Measurements from ENCODE around the gene TBXA2R. TPM values are rescaled to one million over a fixed set of nuclear protein-coding genes. Genes with fewer than 3 reads are reported as not detected.

The TBXA2R gene
- polyA plus RNA-seq, 1 donor (not counting 4 experiments of a cell fraction or from before 2014, with no cell fraction given), result not detected

- no peak for FAIRE-seq
- dilution Hi-C loops (cut with MboI; ENCODE audit: extremely low pct_ligation_motif_present, low sequenced_read_pairs), result no loop called here
These were observed 38.4 kb upstream of the TBXA2R start for GRCh38 chr19:3645067-3645396.

GRCh38 chr19:3644351-3645066 is 37.8 kb upstream of the TBXA2R start:
- no peaks in the 10 kb centered on the region for H3K4me1 ChIP-seq (ENCODE audit: control insufficient read depth, extremely low read depth, insufficient read depth, low read length)
- no peak for TF ChIP-seq CTCF (optimal IDR thresholded peaks at IDR 0.05 in 1 of 3, IDR thresholded peaks at IDR 0.05 in 1 of 3, conservative IDR thresholded peaks at IDR 0.05 in 1 of 3; ENCODE audit: extremely low read depth in 1 of 3, insufficient read depth in 2 of 3, low read length in 3 of 3)
- no peak for TF ChIP-seq EZH2 (IDR thresholded peaks at IDR 0.05; ENCODE audit: low read length)
- H3K4me2 ChIP-seq (ENCODE audit: control insufficient read depth, extremely low read depth, insufficient read depth, low read depth, low read length), result no peak overlapping the region
- no peaks in the 10 kb centered on the region for H3K79me2 ChIP-seq (ENCODE audit: control insufficient read depth, insufficient read depth, low read length)
- FAIRE-seq (no peak), DNase-seq (ENCODE audit: low read depth, low spot score) (no peak)
- no peaks in the 10 kb centered on the region for H3K9me1 ChIP-seq (ENCODE audit: control insufficient read depth, extremely low read depth, insufficient read depth, low read length)
- H3K9ac ChIP-seq (ENCODE audit: control insufficient read depth, extremely low read depth, insufficient read depth, low read length), result no peak overlapping the region
- no peak overlapping the region for H3K27ac ChIP-seq (ENCODE audit: control insufficient read depth, insufficient read depth, low read length)
- no peak overlapping the region for H2AFZ ChIP-seq (ENCODE audit: control insufficient read depth, low read length)
- H3K27me3 ChIP-seq (ENCODE audit: control insufficient read depth, extremely low read depth, insufficient read depth, low read length), result no peaks in the 10 kb centered on the region
- H3K4me3 ChIP-seq (ENCODE audit: control insufficient read depth in 2 of 3, extremely low read depth in 1 of 3, insufficient read depth in 2 of 3, low read depth in 1 of 3, low read length in 3 of 3), result no peak overlapping the region
- H3K9me3 ChIP-seq (ENCODE audit: control insufficient read depth, low read depth, low read length), result no peaks in the 10 kb centered on the region
- dilution Hi-C loops (cut with MboI; ENCODE audit: extremely low pct_ligation_motif_present, low sequenced_read_pairs), result no loop called here
- H4K20me1 ChIP-seq (ENCODE audit: control insufficient read depth, extremely low read depth, insufficient read depth, low read length), result no peaks in the 10 kb centered on the region
- peaks cover 0 to 16% of the 10 kb centered on the region in 2 experiments for H3K36me3 ChIP-seq (ENCODE audit: control insufficient read depth in 2 of 2, extremely low read depth in 1 of 2, insufficient read depth in 2 of 2, low read length in 2 of 2)

More at GRCh38 chr19:3645067-3645396, 38.4 kb upstream of the TBXA2R start:
- TF ChIP-seq EZH2 (IDR thresholded peaks at IDR 0.05; ENCODE audit: low read length) (no peak), CTCF (optimal IDR thresholded peaks at IDR 0.05 in 1 of 3, IDR thresholded peaks at IDR 0.05 in 1 of 3, conservative IDR thresholded peaks at IDR 0.05 in 1 of 3; ENCODE audit: extremely low read depth in 1 of 3, insufficient read depth in 2 of 3, low read length in 3 of 3) (no peak)
- Histone ChIP-seq H3K4me3 (ENCODE audit: control insufficient read depth in 2 of 3, extremely low read depth in 1 of 3, insufficient read depth in 2 of 3, low read depth in 1 of 3, low read length in 3 of 3) (no peak overlapping the region), H3K4me1 (ENCODE audit: control insufficient read depth, extremely low read depth, insufficient read depth, low read length) (no peaks in the 10 kb centered on the region), H3K9me3 (ENCODE audit: control insufficient read depth, low read depth, low read length) (no peaks in the 10 kb centered on the region), H3K36me3 (ENCODE audit: control insufficient read depth in 2 of 2, extremely low read depth in 1 of 2, insufficient read depth in 2 of 2, low read length in 2 of 2) (peaks cover 0 to 16% of the 10 kb centered on the region in 2 experiments), H3K4me2 (ENCODE audit: control insufficient read depth, extremely low read depth, insufficient read depth, low read depth, low read length) (no peak overlapping the region), H3K79me2 (ENCODE audit: control insufficient read depth, insufficient read depth, low read length) (no peaks in the 10 kb centered on the region), H3K9me1 (ENCODE audit: control insufficient read depth, extremely low read depth, insufficient read depth, low read length) (no peaks in the 10 kb centered on the region), H2AFZ (ENCODE audit: control insufficient read depth, low read length) (no peak overlapping the region), H4K20me1 (ENCODE audit: control insufficient read depth, extremely low read depth, insufficient read depth, low read length) (no peaks in the 10 kb centered on the region), H3K27me3 (ENCODE audit: control insufficient read depth, extremely low read depth, insufficient read depth, low read length) (no peaks in the 10 kb centered on the region), H3K9ac (ENCODE audit: control insufficient read depth, extremely low read depth, insufficient read depth, low read length) (no peak overlapping the region), H3K27ac (ENCODE audit: control insufficient read depth, insufficient read depth, low read length) (no peak overlapping the region)
- DNase-seq (ENCODE audit: low read depth, low spot score), result no peak

Measured in keratinocyte (primary cell).